GM23338 (cell line): ENCODE results near the gene AGAP1. TPM values are rescaled to one million over a fixed set of nuclear protein-coding genes. Genes with fewer than 3 reads are reported as not detected.

Experiments used
- ATAC-seq: fragments of 200-7000 bp; cut with Tn5 transposase; 3 replicates; pipeline ENCODE4 v1.9.1; 2020
- DNase-seq: peaks from one replicate; pipeline ENCODE4 v3.0.0-alpha.2; 2015; ENCODE audit warnings: low spot score
- H2AFZ ChIP-seq: fragments of 200-600 bp; sonication (generic); 2 replicates; pipeline ENCODE4 v1.8.0; 2016; ENCODE audit warnings: antibody characterized with exemption, mild to moderate bottlenecking, moderate library complexity
- H3F3A ChIP-seq: fragments of 200-600 bp; sonication (generic); replicated peaks from 2 replicates; pipeline ENCODE4 v1.8.0; 2017; ENCODE audit warnings: antibody characterized with exemption, mixed run types, low read depth
- H3K27ac ChIP-seq: fragments of 200-600 bp; sonication (generic); 2 replicates; pipeline ENCODE4 v1.6.1; 2016; ENCODE audit warnings: low read depth
- H3K27me3 ChIP-seq: fragments of 200-600 bp; sonication (generic); 2 replicates; pipeline ENCODE4 v1.8.0; 2016; ENCODE audit warnings: mild to moderate bottlenecking, mixed run types, moderate library complexity; ENCODE audit not compliant: insufficient read depth
- H3K36me3 ChIP-seq: fragments of 200-600 bp; sonication (generic); 2 replicates; pipeline ENCODE4 v1.8.0; 2016; ENCODE audit warnings: mild to moderate bottlenecking; ENCODE audit not compliant: insufficient read depth
- H3K4me1 ChIP-seq: fragments of 200-600 bp; sonication (generic); 2 replicates; pipeline ENCODE4 v1.8.0; 2016; ENCODE audit warnings: mild to moderate bottlenecking, moderate library complexity; ENCODE audit not compliant: insufficient read depth
- H3K4me2 ChIP-seq: fragments of 200-600 bp; sonication (generic); 2 replicates; pipeline ENCODE4 v1.7.1; 2017; ENCODE audit warnings: mixed run types
- H3K4me3 ChIP-seq: fragments of 200-600 bp; sonication (generic); 2 replicates; pipeline ENCODE4 v1.6.1; 2016; ENCODE audit warnings: mixed run types
- H3K79me2 ChIP-seq: fragments of 200-600 bp; sonication (generic); replicated peaks from 2 replicates; pipeline ENCODE4 v1.8.0; 2017; ENCODE audit warnings: mild to moderate bottlenecking; ENCODE audit not compliant: insufficient read depth
- H3K9me2 ChIP-seq: fragments of 200-600 bp; sonication (generic); 2 replicates; pipeline ENCODE4 v1.8.0; 2017; ENCODE audit not compliant: insufficient read depth
- H4K20me1 ChIP-seq: fragments of 200-600 bp; sonication (generic); replicated peaks from 2 replicates; pipeline ENCODE4 v1.8.0; 2017; ENCODE audit warnings: mild to moderate bottlenecking; ENCODE audit not compliant: insufficient read depth
- H3K27ac Mint-ChIP-seq: 2 replicates; pipeline ENCODE4 v1.8.0; 2020; ENCODE audit warnings: inconsistent platforms, mild to moderate bottlenecking, moderate library complexity, mixed read lengths
- H3K27me3 Mint-ChIP-seq: 3 replicates; pipeline ENCODE4 v1.8.0; 2022; ENCODE audit warnings: low read depth, mild to moderate bottlenecking, moderate library complexity, mixed read lengths, inconsistent platforms; ENCODE audit not compliant: insufficient read depth, poor library complexity
- H3K36me3 Mint-ChIP-seq: 3 replicates; pipeline ENCODE4 v1.8.0; 2021; ENCODE audit warnings: low read depth, mild to moderate bottlenecking, inconsistent platforms, moderate library complexity, mixed read lengths
- H3K4me1 Mint-ChIP-seq: 3 replicates; pipeline ENCODE4 v1.8.0; 2020; ENCODE audit warnings: mild to moderate bottlenecking, inconsistent platforms, mixed read lengths
- H3K4me3 Mint-ChIP-seq: 3 replicates; pipeline ENCODE4 v1.8.0; 2021; ENCODE audit warnings: moderate library complexity, mild to moderate bottlenecking, inconsistent platforms, mixed read lengths
- H3K9me3 Mint-ChIP-seq: 3 replicates; pipeline ENCODE4 v1.8.0; 2020; ENCODE audit warnings: moderate library complexity, mild to moderate bottlenecking, inconsistent platforms, mixed read lengths
- CREB1 ChIP-seq: fragments of 250-450 bp; sonication (Bioruptor Pico); IDR thresholded peaks from 2 replicates; pipeline ENCODE4 v1.5.0; 2020; ENCODE audit warnings: low read depth, mild to moderate bottlenecking, moderate library complexity
- EZH2 ChIP-seq: fragments of 200-600 bp; sonication (generic); IDR thresholded peaks from one replicate; pipeline ENCODE4 v1.8.0; 2017; ENCODE audit warnings: antibody characterized with exemption, mild to moderate bottlenecking, low read depth; ENCODE audit not compliant: unreplicated experiment
- NANOG ChIP-seq: IDR thresholded peaks from 2 replicates; pipeline ENCODE4 v1.6.1; 2016; ENCODE audit warnings: antibody characterized with exemption, borderline replicate concordance
- STAT1 ChIP-seq: IDR thresholded peaks from one replicate; pipeline ENCODE4 v1.6.1; 2016; ENCODE audit warnings: antibody characterized with exemption; ENCODE audit not compliant: unreplicated experiment
- ZNF114 ChIP-seq: fragments of 250-450 bp; sonication (Bioruptor Pico); IDR thresholded peaks from 2 replicates; pipeline ENCODE4 v1.5.0; 2020; ENCODE audit warnings: mild to moderate bottlenecking, moderate library complexity
- ZNF331 ChIP-seq: fragments of 250-450 bp; sonication (Bioruptor Pico); IDR thresholded peaks from 2 replicates; pipeline ENCODE4 v1.5.0; 2020; ENCODE audit warnings: low read depth, mild to moderate bottlenecking, moderate library complexity
- polyA plus RNA-seq: library from polyadenylated mRNA; unstranded; fragments of >200 nt; fragmentation: Nextera tagmentation; extraction: Ambion mirVana; gene quantifications from 2 replicates; pipeline ENCODE4 v1.2.1, GENCODE V29; 2016
- total RNA-seq: library from RNA; depleted of rRNA; stranded (reverse); fragments of >200 nt; shearing (Covaris generic); gene quantifications from 2 replicates; pipeline ENCODE4 v1.2.3, GENCODE V29; 2014
- TF ChIP-seq, protein P1 (sequence below): IDR thresholded peaks from one replicate; pipeline ENCODE4 v1.6.1; 2018; ENCODE audit warnings: antibody characterized with exemption; ENCODE audit not compliant: unreplicated experiment
- TF ChIP-seq, protein P2 (sequence below), 2 experiments: fragments of 200-600 bp in 1 of 2; sonication (generic) in 1 of 2; conservative IDR thresholded peaks; 2 replicates each; pipeline versions ENCODE4 v1.5.1 to v1.6.1; 2016 to 2017; ENCODE audit warnings: antibody characterized with exemption in 2 of 2, low read depth in 2 of 2, mild to moderate bottlenecking in 2 of 2, moderate library complexity in 1 of 2
- TF ChIP-seq, protein P3 (sequence below): fragments of 250-450 bp; sonication (Bioruptor Pico); IDR thresholded peaks from 2 replicates; pipeline ENCODE4 v1.5.0; 2020; ENCODE audit warnings: mild to moderate bottlenecking, moderate library complexity

The AGAP1 gene
- total and polyA plus RNA-seq, 2 experiments from 2014 or later: 13.3 to 27.9 TPM

DNA sequence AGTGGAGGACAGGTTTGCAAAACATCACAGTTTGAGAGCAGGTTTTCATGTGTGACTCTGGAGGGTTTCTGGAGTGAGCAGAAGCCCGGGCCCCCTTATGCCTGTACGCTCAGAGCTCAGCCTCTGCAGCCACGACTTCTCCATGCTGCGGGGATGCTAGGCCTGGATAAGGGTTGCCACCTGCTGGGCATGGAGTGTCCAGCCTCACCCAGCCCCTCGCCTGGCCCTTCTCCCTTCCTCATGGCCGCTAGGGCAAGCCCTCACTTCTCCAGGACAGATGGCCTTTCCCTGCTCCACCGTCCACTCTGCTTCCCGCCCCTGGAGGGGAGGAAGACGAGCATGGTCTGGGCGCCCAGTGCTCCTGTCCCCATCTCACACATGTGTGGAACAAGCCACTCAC lies 355.6 kb downstream of the AGAP1 start:
- peaks cover 20% of the 10 kb centered on the region for H3K4me1 ChIP-seq
- H3K4me2 ChIP-seq: no peak overlapping the region
- no peaks in the 10 kb centered on the region; the same call in 2 of the 3 replicates for H3K36me3 Mint-ChIP-seq
- no peaks in the 10 kb centered on the region for H3K79me2 ChIP-seq
- H2AFZ ChIP-seq: no peak overlapping the region
- ATAC-seq (no peak), DNase-seq (no peak)
- H3K4me3 Mint-ChIP-seq: no peak overlapping the region
- no peak overlapping the region; the same call in 1 of the 2 replicates for H3K27ac Mint-ChIP-seq
- H3K27ac ChIP-seq: no peak overlapping the region
- peaks cover 12% of the 10 kb centered on the region for H3K27me3 Mint-ChIP-seq
- TF ChIP-seq STAT1: no peak
- TF ChIP-seq, protein P1, sequence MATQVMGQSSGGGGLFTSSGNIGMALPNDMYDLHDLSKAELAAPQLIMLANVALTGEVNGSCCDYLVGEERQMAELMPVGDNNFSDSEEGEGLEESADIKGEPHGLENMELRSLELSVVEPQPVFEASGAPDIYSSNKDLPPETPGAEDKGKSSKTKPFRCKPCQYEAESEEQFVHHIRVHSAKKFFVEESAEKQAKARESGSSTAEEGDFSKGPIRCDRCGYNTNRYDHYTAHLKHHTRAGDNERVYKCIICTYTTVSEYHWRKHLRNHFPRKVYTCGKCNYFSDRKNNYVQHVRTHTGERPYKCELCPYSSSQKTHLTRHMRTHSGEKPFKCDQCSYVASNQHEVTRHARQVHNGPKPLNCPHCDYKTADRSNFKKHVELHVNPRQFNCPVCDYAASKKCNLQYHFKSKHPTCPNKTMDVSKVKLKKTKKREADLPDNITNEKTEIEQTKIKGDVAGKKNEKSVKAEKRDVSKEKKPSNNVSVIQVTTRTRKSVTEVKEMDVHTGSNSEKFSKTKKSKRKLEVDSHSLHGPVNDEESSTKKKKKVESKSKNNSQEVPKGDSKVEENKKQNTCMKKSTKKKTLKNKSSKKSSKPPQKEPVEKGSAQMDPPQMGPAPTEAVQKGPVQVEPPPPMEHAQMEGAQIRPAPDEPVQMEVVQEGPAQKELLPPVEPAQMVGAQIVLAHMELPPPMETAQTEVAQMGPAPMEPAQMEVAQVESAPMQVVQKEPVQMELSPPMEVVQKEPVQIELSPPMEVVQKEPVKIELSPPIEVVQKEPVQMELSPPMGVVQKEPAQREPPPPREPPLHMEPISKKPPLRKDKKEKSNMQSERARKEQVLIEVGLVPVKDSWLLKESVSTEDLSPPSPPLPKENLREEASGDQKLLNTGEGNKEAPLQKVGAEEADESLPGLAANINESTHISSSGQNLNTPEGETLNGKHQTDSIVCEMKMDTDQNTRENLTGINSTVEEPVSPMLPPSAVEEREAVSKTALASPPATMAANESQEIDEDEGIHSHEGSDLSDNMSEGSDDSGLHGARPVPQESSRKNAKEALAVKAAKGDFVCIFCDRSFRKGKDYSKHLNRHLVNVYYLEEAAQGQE: no peak
- no peak for TF ChIP-seq ZNF114 (CRISPR knock-in tag)
- TF ChIP-seq, protein P2, sequence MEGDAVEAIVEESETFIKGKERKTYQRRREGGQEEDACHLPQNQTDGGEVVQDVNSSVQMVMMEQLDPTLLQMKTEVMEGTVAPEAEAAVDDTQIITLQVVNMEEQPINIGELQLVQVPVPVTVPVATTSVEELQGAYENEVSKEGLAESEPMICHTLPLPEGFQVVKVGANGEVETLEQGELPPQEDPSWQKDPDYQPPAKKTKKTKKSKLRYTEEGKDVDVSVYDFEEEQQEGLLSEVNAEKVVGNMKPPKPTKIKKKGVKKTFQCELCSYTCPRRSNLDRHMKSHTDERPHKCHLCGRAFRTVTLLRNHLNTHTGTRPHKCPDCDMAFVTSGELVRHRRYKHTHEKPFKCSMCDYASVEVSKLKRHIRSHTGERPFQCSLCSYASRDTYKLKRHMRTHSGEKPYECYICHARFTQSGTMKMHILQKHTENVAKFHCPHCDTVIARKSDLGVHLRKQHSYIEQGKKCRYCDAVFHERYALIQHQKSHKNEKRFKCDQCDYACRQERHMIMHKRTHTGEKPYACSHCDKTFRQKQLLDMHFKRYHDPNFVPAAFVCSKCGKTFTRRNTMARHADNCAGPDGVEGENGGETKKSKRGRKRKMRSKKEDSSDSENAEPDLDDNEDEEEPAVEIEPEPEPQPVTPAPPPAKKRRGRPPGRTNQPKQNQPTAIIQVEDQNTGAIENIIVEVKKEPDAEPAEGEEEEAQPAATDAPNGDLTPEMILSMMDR (conservative IDR thresholded peaks at IDR 0.05; ENCODE audit: low read depth in 2 of 2): peak in 1 of 2 experiments; percentile 29; a peak in 1 of 4 replicates
- no peak for TF ChIP-seq EZH2
- TF ChIP-seq ZNF331 (CRISPR knock-in tag): no peak
- no peaks in the 10 kb centered on the region for H3K27me3 ChIP-seq
- H3K9me2 ChIP-seq: no peaks in the 10 kb centered on the region
- H3F3A ChIP-seq: no peaks in the 10 kb centered on the region
- no peaks in the 10 kb centered on the region for H4K20me1 ChIP-seq
- no peaks in the 10 kb centered on the region for H3K9me3 Mint-ChIP-seq
- H3K4me3 ChIP-seq: no peak overlapping the region
- H3K36me3 ChIP-seq: no peaks in the 10 kb centered on the region
- H3K4me1 Mint-ChIP-seq: peaks cover 45% of the 10 kb centered on the region

DNA sequence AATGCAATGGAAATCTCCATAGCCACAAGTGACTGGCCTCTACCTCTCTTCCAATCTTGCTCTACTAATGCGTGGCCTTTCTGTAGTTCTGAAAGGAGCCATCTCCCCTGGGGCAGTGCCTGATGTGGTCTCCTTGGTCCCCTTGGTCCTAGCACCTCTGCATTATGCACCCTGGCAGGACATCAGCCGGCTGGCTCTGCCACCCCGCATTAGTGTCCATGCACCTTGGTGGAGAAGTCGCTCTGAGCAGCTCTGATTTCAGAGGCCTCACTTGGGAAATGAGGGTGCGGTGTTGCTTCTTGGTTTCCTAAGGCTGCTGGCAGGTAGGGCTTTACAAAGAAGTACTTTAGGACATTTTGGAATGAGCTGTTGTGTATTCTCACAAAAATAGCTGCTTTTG lies 356.4 kb downstream of the AGAP1 start:
- H3K36me3 ChIP-seq: no peaks in the 10 kb centered on the region
- peaks cover 20% of the 10 kb centered on the region for H3K4me1 ChIP-seq
- H2AFZ ChIP-seq: no peak overlapping the region
- H3K36me3 Mint-ChIP-seq: no peaks in the 10 kb centered on the region; the same call in 2 of the 3 replicates
- no peak overlapping the region for H3K27ac ChIP-seq
- no peaks in the 10 kb centered on the region for H3K9me2 ChIP-seq
- ATAC-seq (no peak), DNase-seq (no peak)
- no peaks in the 10 kb centered on the region for H3K27me3 ChIP-seq
- no peaks in the 10 kb centered on the region for H4K20me1 ChIP-seq
- no peaks in the 10 kb centered on the region for H3K9me3 Mint-ChIP-seq
- H3K4me3 Mint-ChIP-seq: no peak overlapping the region
- H3K4me3 ChIP-seq: no peak overlapping the region
- no peaks in the 10 kb centered on the region for H3K79me2 ChIP-seq
- H3K27me3 Mint-ChIP-seq: peaks cover 12% of the 10 kb centered on the region
- H3K4me1 Mint-ChIP-seq: peaks cover 47% of the 10 kb centered on the region
- no peak overlapping the region for H3K27ac Mint-ChIP-seq
- no peaks in the 10 kb centered on the region for H3F3A ChIP-seq
- no peak overlapping the region for H3K4me2 ChIP-seq
- TF ChIP-seq STAT1: no peak
- TF ChIP-seq, protein P3, sequence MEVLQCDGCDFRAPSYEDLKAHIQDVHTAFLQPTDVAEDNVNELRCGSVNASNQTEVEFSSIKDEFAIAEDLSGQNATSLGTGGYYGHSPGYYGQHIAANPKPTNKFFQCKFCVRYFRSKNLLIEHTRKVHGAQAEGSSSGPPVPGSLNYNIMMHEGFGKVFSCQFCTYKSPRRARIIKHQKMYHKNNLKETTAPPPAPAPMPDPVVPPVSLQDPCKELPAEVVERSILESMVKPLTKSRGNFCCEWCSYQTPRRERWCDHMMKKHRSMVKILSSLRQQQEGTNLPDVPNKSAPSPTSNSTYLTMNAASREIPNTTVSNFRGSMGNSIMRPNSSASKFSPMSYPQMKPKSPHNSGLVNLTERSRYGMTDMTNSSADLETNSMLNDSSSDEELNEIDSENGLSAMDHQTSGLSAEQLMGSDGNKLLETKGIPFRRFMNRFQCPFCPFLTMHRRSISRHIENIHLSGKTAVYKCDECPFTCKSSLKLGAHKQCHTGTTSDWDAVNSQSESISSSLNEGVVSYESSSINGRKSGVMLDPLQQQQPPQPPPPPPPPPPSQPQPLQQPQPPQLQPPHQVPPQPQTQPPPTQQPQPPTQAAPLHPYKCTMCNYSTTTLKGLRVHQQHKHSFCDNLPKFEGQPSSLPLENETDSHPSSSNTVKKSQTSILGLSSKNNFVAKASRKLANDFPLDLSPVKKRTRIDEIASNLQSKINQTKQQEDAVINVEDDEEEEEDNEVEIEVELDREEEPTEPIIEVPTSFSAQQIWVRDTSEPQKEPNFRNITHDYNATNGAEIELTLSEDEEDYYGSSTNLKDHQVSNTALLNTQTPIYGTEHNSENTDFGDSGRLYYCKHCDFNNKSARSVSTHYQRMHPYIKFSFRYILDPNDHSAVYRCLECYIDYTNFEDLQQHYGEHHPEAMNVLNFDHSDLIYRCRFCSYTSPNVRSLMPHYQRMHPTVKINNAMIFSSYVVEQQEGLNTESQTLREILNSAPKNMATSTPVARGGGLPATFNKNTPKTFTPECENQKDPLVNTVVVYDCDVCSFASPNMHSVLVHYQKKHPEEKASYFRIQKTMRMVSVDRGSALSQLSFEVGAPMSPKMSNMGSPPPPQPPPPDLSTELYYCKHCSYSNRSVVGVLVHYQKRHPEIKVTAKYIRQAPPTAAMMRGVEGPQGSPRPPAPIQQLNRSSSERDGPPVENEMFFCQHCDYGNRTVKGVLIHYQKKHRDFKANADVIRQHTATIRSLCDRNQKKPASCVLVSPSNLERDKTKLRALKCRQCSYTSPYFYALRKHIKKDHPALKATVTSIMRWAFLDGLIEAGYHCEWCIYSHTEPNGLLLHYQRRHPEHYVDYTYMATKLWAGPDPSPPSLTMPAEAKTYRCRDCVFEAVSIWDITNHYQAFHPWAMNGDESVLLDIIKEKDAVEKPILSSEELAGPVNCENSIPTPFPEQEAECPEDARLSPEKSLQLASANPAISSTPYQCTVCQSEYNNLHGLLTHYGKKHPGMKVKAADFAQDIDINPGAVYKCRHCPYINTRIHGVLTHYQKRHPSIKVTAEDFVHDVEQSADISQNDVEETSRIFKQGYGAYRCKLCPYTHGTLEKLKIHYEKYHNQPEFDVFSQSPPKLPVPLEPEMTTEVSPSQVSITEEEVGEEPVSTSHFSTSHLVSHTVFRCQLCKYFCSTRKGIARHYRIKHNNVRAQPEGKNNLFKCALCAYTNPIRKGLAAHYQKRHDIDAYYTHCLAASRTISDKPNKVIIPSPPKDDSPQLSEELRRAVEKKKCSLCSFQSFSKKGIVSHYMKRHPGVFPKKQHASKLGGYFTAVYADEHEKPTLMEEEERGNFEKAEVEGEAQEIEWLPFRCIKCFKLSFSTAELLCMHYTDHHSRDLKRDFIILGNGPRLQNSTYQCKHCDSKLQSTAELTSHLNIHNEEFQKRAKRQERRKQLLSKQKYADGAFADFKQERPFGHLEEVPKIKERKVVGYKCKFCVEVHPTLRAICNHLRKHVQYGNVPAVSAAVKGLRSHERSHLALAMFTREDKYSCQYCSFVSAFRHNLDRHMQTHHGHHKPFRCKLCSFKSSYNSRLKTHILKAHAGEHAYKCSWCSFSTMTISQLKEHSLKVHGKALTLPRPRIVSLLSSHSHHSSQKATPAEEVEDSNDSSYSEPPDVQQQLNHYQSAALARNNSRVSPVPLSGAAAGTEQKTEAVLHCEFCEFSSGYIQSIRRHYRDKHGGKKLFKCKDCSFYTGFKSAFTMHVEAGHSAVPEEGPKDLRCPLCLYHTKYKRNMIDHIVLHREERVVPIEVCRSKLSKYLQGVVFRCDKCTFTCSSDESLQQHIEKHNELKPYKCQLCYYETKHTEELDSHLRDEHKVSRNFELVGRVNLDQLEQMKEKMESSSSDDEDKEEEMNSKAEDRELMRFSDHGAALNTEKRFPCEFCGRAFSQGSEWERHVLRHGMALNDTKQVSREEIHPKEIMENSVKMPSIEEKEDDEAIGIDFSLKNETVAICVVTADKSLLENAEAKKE: no peak
- no peak for TF ChIP-seq NANOG
- no peak for TF ChIP-seq CREB1 (CRISPR knock-in tag)
